Mononuclear cell (primary cell): ENCODE results near the gene MPPED2. TPM values are rescaled to one million over a fixed set of nuclear protein-coding genes. Genes with fewer than 3 reads are reported as not detected.
"Not testable (repeated sequence)": the region's sequence is repeated elsewhere in the genome, so short reads cannot be mapped to it uniquely, and the experiment has no call there.

Experiments
- H3K27me3 ChIP-seq: 2 replicates; pipeline ENCODE4 v1.6.0; 2011; ENCODE audit warnings: low read length, control low read depth; ENCODE audit not compliant: insufficient read depth
- H3K4me1 ChIP-seq: 2 replicates; pipeline ENCODE4 v1.5.1; 2011; ENCODE audit warnings: mild to moderate bottlenecking, low read length, control low read depth; ENCODE audit not compliant: insufficient read depth
- H3K4me3 ChIP-seq: 2 replicates; pipeline ENCODE4 v1.5.1; 2011; ENCODE audit warnings: mild to moderate bottlenecking, low read length, moderate library complexity
- H3K9me3 ChIP-seq: 2 replicates; pipeline ENCODE4 v1.5.1; 2011; ENCODE audit warnings: low read depth, mild to moderate bottlenecking, control low read depth, low read length
- total RNA-seq: library from RNA; depleted of rRNA; stranded (reverse); fragments of >200 nt; gene quantifications from one replicate; pipeline ENCODE4 v1.2.3, GENCODE V29; 2012

The MPPED2 gene
- total RNA-seq, 1 donor = 0.21 TPM

GRCh38 chr11:30560206-30561106, 25.7 kb downstream of the MPPED2 start:
- H3K4me1 ChIP-seq = no peaks in the 10 kb centered on the region
- H3K9me3 ChIP-seq = no peaks in the 10 kb centered on the region
- no peak overlapping the region for H3K4me3 ChIP-seq
- no peaks in the 10 kb centered on the region for H3K27me3 ChIP-seq

GRCh38 chr11:30559004-30559403, 27.1 kb downstream of the MPPED2 start:
- H3K4me3 ChIP-seq = no peak overlapping the region
- no peaks in the 10 kb centered on the region for H3K4me1 ChIP-seq
- no peaks in the 10 kb centered on the region for H3K9me3 ChIP-seq
- no peaks in the 10 kb centered on the region for H3K27me3 ChIP-seq

GRCh38 chr11:30554587-30554986, 31.6 kb downstream of the MPPED2 start:
- H3K4me3 ChIP-seq, H3K9me3 ChIP-seq, H3K4me1 ChIP-seq, H3K27me3 ChIP-seq: not testable (repeated sequence)

GRCh38 chr11:30553521-30554110, 32.5 kb downstream of the MPPED2 start:
- H3K4me1 ChIP-seq = no peaks in the 10 kb centered on the region
- no peaks in the 10 kb centered on the region for H3K27me3 ChIP-seq

DNA sequence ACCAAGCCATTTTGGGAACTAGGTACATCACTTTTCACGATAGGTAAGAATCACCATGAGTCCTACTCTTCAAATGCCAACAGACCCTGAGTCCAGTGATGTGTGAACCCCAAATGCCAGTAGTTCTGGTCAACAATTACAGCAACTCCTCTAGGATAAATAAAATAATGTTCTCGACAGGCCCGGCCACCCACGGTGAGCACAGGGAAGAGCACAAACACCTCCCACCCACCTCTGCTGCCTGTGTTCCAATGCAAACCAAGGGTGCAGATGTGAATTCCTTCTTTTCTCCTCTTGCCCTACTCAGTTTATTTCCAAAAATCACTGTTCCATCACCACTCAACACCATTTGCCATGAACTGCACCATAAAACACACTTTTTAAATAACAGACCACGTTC, 33.3 kb downstream of the MPPED2 start:
- Histone ChIP-seq H3K4me3 (no peak overlapping the region), H3K9me3 (no peaks in the 10 kb centered on the region), H3K4me1 (no peaks in the 10 kb centered on the region), H3K27me3 (no peaks in the 10 kb centered on the region)

More at GRCh38 chr11:30553521-30554110, 32.5 kb downstream of the MPPED2 start:
- Histone ChIP-seq H3K9me3 (no peaks in the 10 kb centered on the region), H3K4me3 (no peak overlapping the region)

GRCh38 chr11:30550022-30550542, 36.1 kb downstream of the MPPED2 start:
- Histone ChIP-seq H3K9me3 (no peaks in the 10 kb centered on the region), H3K27me3 (no peaks in the 10 kb centered on the region), H3K4me3 (no peak overlapping the region), H3K4me1 (no peaks in the 10 kb centered on the region)

GRCh38 chr11:30549565-30549964, 36.6 kb downstream of the MPPED2 start:
- Histone ChIP-seq H3K4me1 (no peaks in the 10 kb centered on the region), H3K4me3 (no peak overlapping the region), H3K27me3 (no peaks in the 10 kb centered on the region), H3K9me3 (no peaks in the 10 kb centered on the region)

DNA sequence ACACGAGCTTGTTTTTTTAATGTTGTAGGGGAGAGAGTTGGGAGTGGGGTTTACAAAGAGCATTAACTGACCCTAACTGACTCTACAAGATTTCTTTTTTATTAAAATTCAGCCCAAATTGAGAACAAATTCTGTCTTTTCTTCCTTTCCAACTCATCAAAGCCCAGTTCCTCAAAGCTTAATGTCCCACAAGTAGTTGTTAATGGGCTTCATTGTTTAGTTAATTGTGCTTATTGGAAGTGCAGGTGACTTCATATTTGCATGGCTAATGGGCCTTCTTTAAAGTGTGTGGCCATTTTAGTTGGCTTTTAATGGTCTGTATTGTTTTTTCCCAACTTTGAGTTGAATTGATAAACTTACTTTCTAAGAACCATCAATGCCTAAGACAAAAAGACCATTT, 39.8 kb downstream of the MPPED2 start:
- Histone ChIP-seq H3K27me3 (no peaks in the 10 kb centered on the region), H3K4me1 (no peaks in the 10 kb centered on the region), H3K4me3 (no peak overlapping the region), H3K9me3 (no peaks in the 10 kb centered on the region)

- H3K4me1 ChIP-seq = no peaks in the 10 kb centered on the region
- no peaks in the 10 kb centered on the region for H3K27me3 ChIP-seq
- no peaks in the 10 kb centered on the region for H3K9me3 ChIP-seq
- H3K4me3 ChIP-seq = no peak overlapping the region
These were observed 40.6 kb downstream of the MPPED2 start for GRCh38 chr11:30545507-30545906.

DNA sequence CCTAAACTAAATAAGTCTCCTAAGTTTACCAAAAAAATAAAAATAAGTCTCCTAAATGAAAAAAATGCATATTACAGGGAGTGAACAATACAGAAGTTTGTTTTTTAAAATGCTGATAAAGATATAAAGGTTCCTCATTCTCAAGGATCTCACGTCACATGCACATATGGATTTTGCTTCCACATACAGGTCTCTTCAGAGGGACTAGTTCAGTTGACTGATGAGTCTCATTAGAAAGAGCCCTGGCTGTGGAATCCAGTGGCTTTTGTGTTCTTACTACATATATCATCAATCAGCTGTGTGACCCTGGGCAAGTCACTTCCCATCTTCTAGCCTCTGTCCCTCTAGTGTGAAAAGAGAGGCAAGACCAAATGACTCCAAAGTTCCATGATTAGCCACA, 43.1 kb downstream of the MPPED2 start:
- no peaks in the 10 kb centered on the region for H3K9me3 ChIP-seq
- no peaks in the 10 kb centered on the region for H3K4me1 ChIP-seq
- H3K27me3 ChIP-seq = no peaks in the 10 kb centered on the region
- H3K4me3 ChIP-seq = no peak overlapping the region

GRCh38 chr11:30540781-30541180, 45.4 kb downstream of the MPPED2 start:
- Histone ChIP-seq H3K4me1 (no peaks in the 10 kb centered on the region), H3K27me3 (no peaks in the 10 kb centered on the region), H3K4me3 (no peak overlapping the region), H3K9me3 (no peaks in the 10 kb centered on the region)

GRCh38 chr11:30538251-30538650, 47.9 kb downstream of the MPPED2 start:
- no peaks in the 10 kb centered on the region for H3K27me3 ChIP-seq
- H3K4me3 ChIP-seq = no peak overlapping the region
- no peaks in the 10 kb centered on the region for H3K4me1 ChIP-seq
- H3K9me3 ChIP-seq = no peaks in the 10 kb centered on the region

DNA sequence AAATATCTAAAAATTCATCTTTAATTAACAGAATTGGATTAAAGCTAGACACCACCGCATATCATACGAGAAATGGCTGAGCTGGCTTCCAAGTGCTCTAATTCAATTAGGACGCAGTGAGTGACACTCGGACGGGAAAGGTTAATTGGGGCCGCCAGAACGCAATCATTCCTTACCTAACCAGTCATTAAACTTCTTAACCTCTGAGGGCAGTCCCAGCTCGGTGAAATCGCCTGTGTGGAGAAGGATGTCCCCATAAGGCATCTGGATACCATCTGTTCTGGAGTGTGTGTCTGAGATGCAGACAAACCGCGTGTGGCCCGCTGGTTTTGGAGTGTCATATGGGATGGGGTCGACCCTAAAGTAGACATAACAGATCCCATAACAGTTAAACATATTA, 50.3 kb downstream of the MPPED2 start:
- Histone ChIP-seq H3K4me1 (no peaks in the 10 kb centered on the region), H3K9me3 (no peaks in the 10 kb centered on the region), H3K4me3 (no peak overlapping the region), H3K27me3 (no peaks in the 10 kb centered on the region)

- Histone ChIP-seq H3K27me3 (no peaks in the 10 kb centered on the region), H3K9me3 (no peaks in the 10 kb centered on the region), H3K4me1 (no peaks in the 10 kb centered on the region), H3K4me3 (no peak overlapping the region)
These were observed 52.7 kb downstream of the MPPED2 start for GRCh38 chr11:30533445-30533947.

DNA sequence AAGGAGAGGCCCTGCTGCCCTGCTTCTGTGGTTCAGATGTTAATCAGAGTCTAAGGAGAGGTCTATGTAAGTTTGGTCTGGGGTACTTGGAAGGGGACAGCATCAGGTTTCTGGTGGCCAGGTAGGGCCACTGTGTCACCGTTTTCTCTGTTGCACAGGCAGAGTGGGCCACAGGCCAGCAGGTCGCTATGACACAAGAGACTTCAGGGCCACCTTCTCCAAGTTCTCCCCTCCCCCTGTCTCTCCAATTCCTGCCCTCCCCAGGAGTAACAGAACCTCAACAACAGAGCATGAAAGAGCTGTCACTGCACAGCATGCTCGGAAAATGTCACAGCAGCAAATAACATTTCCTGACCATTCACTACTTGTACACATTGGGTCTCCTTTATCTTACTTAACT, 58.6 kb downstream of the MPPED2 start:
- H3K27me3 ChIP-seq = no peaks in the 10 kb centered on the region
- no peaks in the 10 kb centered on the region for H3K4me1 ChIP-seq
- H3K4me3 ChIP-seq = no peak overlapping the region
- H3K9me3 ChIP-seq = no peaks in the 10 kb centered on the region
